B cell (primary cell): Measurements from ENCODE around the gene ERCC8. TPM values are rescaled to one million over a fixed set of nuclear protein-coding genes. Genes with fewer than 3 reads are reported as not detected.

Source experiments
- ATAC-seq: fragments of 200-7000 bp; cut with Tn5 transposase; one replicate; pipeline ENCODE4 v1.10.0; 2021; ENCODE audit warnings: low read depth, mild to moderate bottlenecking, moderate number of reproducible peaks, moderate library complexity
- CTCF ChIA-PET: fragments of 350-600 bp; sonication (Branson Sonifier 250); formaldehyde crosslinking; loops from one replicate; lab custom pipeline; 2021; ENCODE audit warnings: antibody characterized with exemption, inconsistent platforms; lab: Charles Lee
- POLR2A ChIA-PET: fragments of 350-600 bp; sonication (Branson Sonifier 250); formaldehyde crosslinking; loops from one replicate; lab custom pipeline; 2021; ENCODE audit warnings: antibody characterized with exemption; lab: Charles Lee
- DNase-seq: peaks from one replicate; pipeline ENCODE4 v3.0.0; 2013
- H2AFZ ChIP-seq: 2 replicates; pipeline ENCODE4 v1.6.1; 2012; ENCODE audit warnings: mild to moderate bottlenecking, low read depth, low read length; ENCODE audit not compliant: insufficient read depth, poor library complexity, severe bottlenecking
- H3K27ac ChIP-seq, 2 donors: 1 replicate in 1 of 2; 2 replicates in 1 of 2; pipeline ENCODE4 v1.5.1; 2012 to 2013; ENCODE audit warnings: low read length in 2 of 2, mild to moderate bottlenecking in 2 of 2, moderate library complexity in 1 of 2
- H3K27me3 ChIP-seq, 4 experiments: fragments of 200-600 bp in 1 of 4; sonication (generic) in 1 of 4; replicated peaks in 1 of 4; 1 replicate in 2 of 4; 2 replicates in 2 of 4; pipeline versions ENCODE4 v1.6.1 to v1.7.0; 2013 to 2016; ENCODE audit warnings: low read length in 3 of 4, mild to moderate bottlenecking in 2 of 4, mixed read lengths in 1 of 4, moderate library complexity in 1 of 4; ENCODE audit not compliant: insufficient read depth in 4 of 4, control insufficient read depth in 3 of 4; ENCODE audit errors: control extremely low read depth in 1 of 4
- H3K36me3 ChIP-seq, 2 experiments: replicated peaks in 1 of 2; 1 replicate in 1 of 2; 2 replicates in 1 of 2; pipeline versions ENCODE4 v1.6.1 to v1.7.1; 2013; ENCODE audit warnings: low read length in 1 of 2; ENCODE audit not compliant: insufficient read depth in 2 of 2, control insufficient read depth in 1 of 2; ENCODE audit errors: control extremely low read depth in 1 of 2, extremely low read depth in 1 of 2
- H3K4me1 ChIP-seq, 2 donors: fragments of 200-600 bp in 1 of 2; sonication (generic) in 1 of 2; 1 replicate in 1 of 2; 2 replicates in 1 of 2; pipeline versions ENCODE4 v1.5.1 to v1.6.1; 2013 to 2017; ENCODE audit warnings: low read length in 2 of 2; ENCODE audit not compliant: control insufficient read depth in 2 of 2, insufficient read depth in 2 of 2
- H3K4me2 ChIP-seq: replicated peaks from 2 replicates; pipeline ENCODE3; 2012; ENCODE audit warnings: mild to moderate bottlenecking, low read depth, low read length; ENCODE audit not compliant: poor library complexity, severe bottlenecking
- H3K4me3 ChIP-seq, 5 experiments: fragments of 200-600 bp in 1 of 5; sonication (generic) in 1 of 5; 1 replicate in 3 of 5; 2 replicates in 2 of 5; pipeline versions ENCODE4 v1.5.1 to v1.7.0; 2011 to 2016; ENCODE audit warnings: low read length in 4 of 5, mild to moderate bottlenecking in 4 of 5, low read depth in 2 of 5, control low read depth in 1 of 5, moderate library complexity in 1 of 5; ENCODE audit not compliant: insufficient read depth in 1 of 5; ENCODE audit errors: control extremely low read depth in 1 of 5, extremely low read depth in 1 of 5
- H3K79me2 ChIP-seq: fragments of 200-600 bp; sonication (generic); one replicate; pipeline ENCODE4 v1.6.0; 2016; ENCODE audit warnings: low read length; ENCODE audit not compliant: control insufficient read depth, insufficient read depth
- H3K9ac ChIP-seq: fragments of 200-600 bp; sonication (generic); 2 replicates; pipeline ENCODE4 v1.6.1; 2017; ENCODE audit warnings: mild to moderate bottlenecking, low read length, moderate library complexity
- H3K9me3 ChIP-seq, 3 donors: one replicate each; pipeline versions ENCODE4 v1.6.1 to v1.7.1; 2013; ENCODE audit warnings: low read length in 2 of 3; ENCODE audit not compliant: control insufficient read depth in 2 of 3, insufficient read depth in 1 of 3; ENCODE audit errors: control extremely low read depth in 1 of 3
- H4K20me1 ChIP-seq: 2 replicates; pipeline ENCODE4 v1.6.0; 2012; ENCODE audit warnings: mild to moderate bottlenecking, low read length; ENCODE audit not compliant: insufficient read depth, control insufficient read depth, poor library complexity, severe bottlenecking
- H3K27ac Mint-ChIP-seq: one replicate; pipeline ENCODE4 v1.8.0; 2021; ENCODE audit warnings: mixed read lengths
- H3K27me3 Mint-ChIP-seq: one replicate; pipeline ENCODE4 v1.8.0; 2021; ENCODE audit warnings: mixed read lengths
- H3K4me1 Mint-ChIP-seq: one replicate; pipeline ENCODE4 v1.8.0; 2021; ENCODE audit warnings: mixed read lengths
- H3K4me3 Mint-ChIP-seq: one replicate; pipeline ENCODE4 v1.8.0; 2021; ENCODE audit warnings: mixed read lengths
- H3K9me3 Mint-ChIP-seq: one replicate; pipeline ENCODE4 v1.8.0; 2022; ENCODE audit warnings: mixed read lengths; ENCODE audit not compliant: insufficient read depth
- EZH2 ChIP-seq: IDR thresholded peaks from 2 replicates; pipeline ENCODE4 v1.6.1; 2012; ENCODE audit warnings: borderline replicate concordance, low read depth, mild to moderate bottlenecking, moderate library complexity, low read length; ENCODE audit not compliant: insufficient read depth, poor library complexity, severe bottlenecking
- WGBS: methylation state at CpG from one replicate; pipeline ENCODE4 v1.1.5; 2013; ENCODE audit warnings: missing lambda C conversion rate; ENCODE audit not compliant: insufficient coverage; 5-methylcytosine and 5-hydroxymethylcytosine counted together
- intact Hi-C: fragments of 100-400 bp; cut with micrococcal nuclease; formaldehyde crosslinking; loops from one replicate; pipeline ENCODE4 v1.10.0; 2022
- polyA plus RNA-seq: library from polyadenylated mRNA; depleted of rRNA; stranded (reverse); fragments of >200 nt; gene quantifications from 2 replicates; pipeline ENCODE4 v1.2.3, GENCODE V29; 2012
- total RNA-seq, 2 donors: library from RNA; stranded (reverse); fragments of 120-200 nt in 1 of 2; gene quantifications; 1 replicate in 1 of 2; 2 replicates in 1 of 2; pipeline versions ENCODE4 v1.2.3 to v1.2.4, GENCODE V29; 2013 to 2022
- TF ChIP-seq, protein P1 (sequence below): fragments of 200-600 bp; IDR thresholded peaks from one replicate; pipeline ENCODE4 v1.8.0; 2022; ENCODE audit warnings: antibody characterized with exemption, mild to moderate bottlenecking

Gene ERCC8
- total and polyA plus RNA-seq, 2 donors (not counting 1 experiment from before 2014, with no cell fraction given) = 6.8 to 9.2 TPM

GRCh38 chr5:60830581-60831127 is 114.2 kb downstream of the ERCC8 start:
- ChIA-PET POLR2A (no interaction called here), CTCF (no interaction called here)
- no peak for ATAC-seq
- Histone ChIP-seq H4K20me1 (no peaks in the 10 kb centered on the region), H3K9me3 (no peaks in the 10 kb centered on the region), H3K4me3 (no peak overlapping the region), H3K27ac (no peak overlapping the region), H3K4me1 (no peaks in the 10 kb centered on the region), H3K36me3 (no peaks in the 10 kb centered on the region), H3K79me2 (no peaks in the 10 kb centered on the region), H2AFZ (no peak overlapping the region), H3K4me2 (no peak overlapping the region), H3K27me3 (no peaks in the 10 kb centered on the region), H3K9ac (no peak overlapping the region)
- intact Hi-C loops = no loop called here
- Mint-ChIP-seq H3K4me3 (no peak overlapping the region), H3K9me3 (no peaks in the 10 kb centered on the region), H3K27ac (no peak overlapping the region), H3K27me3 (no peaks in the 10 kb centered on the region), H3K4me1 (no peaks in the 10 kb centered on the region)
- no peak for DNase-seq
- TF ChIP-seq, protein P1, sequence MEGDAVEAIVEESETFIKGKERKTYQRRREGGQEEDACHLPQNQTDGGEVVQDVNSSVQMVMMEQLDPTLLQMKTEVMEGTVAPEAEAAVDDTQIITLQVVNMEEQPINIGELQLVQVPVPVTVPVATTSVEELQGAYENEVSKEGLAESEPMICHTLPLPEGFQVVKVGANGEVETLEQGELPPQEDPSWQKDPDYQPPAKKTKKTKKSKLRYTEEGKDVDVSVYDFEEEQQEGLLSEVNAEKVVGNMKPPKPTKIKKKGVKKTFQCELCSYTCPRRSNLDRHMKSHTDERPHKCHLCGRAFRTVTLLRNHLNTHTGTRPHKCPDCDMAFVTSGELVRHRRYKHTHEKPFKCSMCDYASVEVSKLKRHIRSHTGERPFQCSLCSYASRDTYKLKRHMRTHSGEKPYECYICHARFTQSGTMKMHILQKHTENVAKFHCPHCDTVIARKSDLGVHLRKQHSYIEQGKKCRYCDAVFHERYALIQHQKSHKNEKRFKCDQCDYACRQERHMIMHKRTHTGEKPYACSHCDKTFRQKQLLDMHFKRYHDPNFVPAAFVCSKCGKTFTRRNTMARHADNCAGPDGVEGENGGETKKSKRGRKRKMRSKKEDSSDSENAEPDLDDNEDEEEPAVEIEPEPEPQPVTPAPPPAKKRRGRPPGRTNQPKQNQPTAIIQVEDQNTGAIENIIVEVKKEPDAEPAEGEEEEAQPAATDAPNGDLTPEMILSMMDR = no peak
- TF ChIP-seq EZH2 = no peak

- no peaks in the 10 kb centered on the region for H3K4me1 ChIP-seq
- ChIA-PET CTCF (no interaction called here), POLR2A (no interaction called here)
- no peaks in the 10 kb centered on the region for H4K20me1 ChIP-seq
- H3K79me2 ChIP-seq = no peaks in the 10 kb centered on the region
- Mint-ChIP-seq H3K27me3 (no peaks in the 10 kb centered on the region), H3K4me3 (no peak overlapping the region), H3K9me3 (no peaks in the 10 kb centered on the region), H3K4me1 (no peaks in the 10 kb centered on the region), H3K27ac (no peak overlapping the region)
- no peak overlapping the region for H2AFZ ChIP-seq
- TF ChIP-seq, protein P1 = no peak
- no peak for TF ChIP-seq EZH2
- no peak overlapping the region for H3K4me2 ChIP-seq
- no peak overlapping the region for H3K27ac ChIP-seq
- 58% methylated on average over 1 of the region's 2 CpGs for WGBS
- ATAC-seq = no peak
- DNase-seq = no peak
- no peak overlapping the region for H3K9ac ChIP-seq
- no peak overlapping the region for H3K4me3 ChIP-seq
- intact Hi-C loops = no loop called here
- H3K36me3 ChIP-seq = no peaks in the 10 kb centered on the region
- no peaks in the 10 kb centered on the region for H3K9me3 ChIP-seq
- no peaks in the 10 kb centered on the region for H3K27me3 ChIP-seq
Observed at GRCh38 chr5:60829490-60830266, 115.2 kb downstream of the ERCC8 start.
